ENCODE results near the gene TNS3.
"Not testable (repeated sequence)": the region's sequence is repeated elsewhere in the genome, so short reads cannot be mapped to it uniquely, and the experiment has no call there.

The TNS3 gene

DNA sequence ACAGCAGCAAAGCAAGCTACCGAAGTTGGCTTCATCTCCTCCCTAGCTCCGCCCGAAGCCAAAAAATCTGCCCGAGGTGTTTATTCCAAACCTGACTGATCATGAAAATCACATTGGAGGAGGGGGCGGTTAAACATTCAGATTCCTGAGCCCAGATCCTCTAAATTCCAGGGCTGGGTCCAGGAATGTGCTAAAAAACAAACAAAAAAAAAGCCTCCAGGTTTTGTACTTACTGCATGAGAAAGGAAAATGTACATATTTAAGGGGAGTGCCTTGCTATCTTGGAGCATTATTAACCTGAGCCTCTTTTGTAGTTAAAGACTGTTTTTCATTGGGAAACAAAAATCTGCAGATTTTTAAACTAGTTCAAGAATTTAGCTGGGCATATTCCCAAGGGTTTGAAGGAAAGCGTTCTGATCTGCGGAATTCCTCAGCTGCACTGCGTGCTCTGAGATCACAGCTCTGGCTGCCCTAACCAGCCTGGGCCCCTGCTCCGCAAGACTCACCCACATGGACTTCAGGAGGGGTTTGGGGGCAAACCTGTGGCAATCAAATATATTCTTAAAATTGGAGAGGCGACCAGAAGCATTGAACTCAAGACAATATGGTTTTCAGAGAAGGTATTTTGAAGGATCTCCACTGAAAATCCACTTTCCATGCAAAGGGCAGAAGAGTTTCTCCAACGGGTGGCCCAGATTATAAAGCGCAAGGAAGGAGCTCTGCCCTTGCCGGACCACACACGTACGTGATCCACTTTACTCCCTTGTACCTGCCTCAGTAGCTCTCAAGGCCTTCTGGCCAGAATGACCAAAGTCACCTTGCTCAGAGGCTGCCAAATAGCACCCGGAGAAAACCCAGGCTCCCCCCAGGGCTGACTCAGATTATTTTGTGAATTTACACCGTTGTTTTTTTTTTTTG is 10.0 kb upstream of the TNS3 start:
- H3K4me3 ChIP-seq (ENCODE audit: low read depth, low read length) = no peak overlapping the region
- TF ChIP-seq, protein P1, sequence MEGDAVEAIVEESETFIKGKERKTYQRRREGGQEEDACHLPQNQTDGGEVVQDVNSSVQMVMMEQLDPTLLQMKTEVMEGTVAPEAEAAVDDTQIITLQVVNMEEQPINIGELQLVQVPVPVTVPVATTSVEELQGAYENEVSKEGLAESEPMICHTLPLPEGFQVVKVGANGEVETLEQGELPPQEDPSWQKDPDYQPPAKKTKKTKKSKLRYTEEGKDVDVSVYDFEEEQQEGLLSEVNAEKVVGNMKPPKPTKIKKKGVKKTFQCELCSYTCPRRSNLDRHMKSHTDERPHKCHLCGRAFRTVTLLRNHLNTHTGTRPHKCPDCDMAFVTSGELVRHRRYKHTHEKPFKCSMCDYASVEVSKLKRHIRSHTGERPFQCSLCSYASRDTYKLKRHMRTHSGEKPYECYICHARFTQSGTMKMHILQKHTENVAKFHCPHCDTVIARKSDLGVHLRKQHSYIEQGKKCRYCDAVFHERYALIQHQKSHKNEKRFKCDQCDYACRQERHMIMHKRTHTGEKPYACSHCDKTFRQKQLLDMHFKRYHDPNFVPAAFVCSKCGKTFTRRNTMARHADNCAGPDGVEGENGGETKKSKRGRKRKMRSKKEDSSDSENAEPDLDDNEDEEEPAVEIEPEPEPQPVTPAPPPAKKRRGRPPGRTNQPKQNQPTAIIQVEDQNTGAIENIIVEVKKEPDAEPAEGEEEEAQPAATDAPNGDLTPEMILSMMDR (IDR thresholded peaks at IDR 0.05; ENCODE audit: low read depth, low read length) = no peak

DNA sequence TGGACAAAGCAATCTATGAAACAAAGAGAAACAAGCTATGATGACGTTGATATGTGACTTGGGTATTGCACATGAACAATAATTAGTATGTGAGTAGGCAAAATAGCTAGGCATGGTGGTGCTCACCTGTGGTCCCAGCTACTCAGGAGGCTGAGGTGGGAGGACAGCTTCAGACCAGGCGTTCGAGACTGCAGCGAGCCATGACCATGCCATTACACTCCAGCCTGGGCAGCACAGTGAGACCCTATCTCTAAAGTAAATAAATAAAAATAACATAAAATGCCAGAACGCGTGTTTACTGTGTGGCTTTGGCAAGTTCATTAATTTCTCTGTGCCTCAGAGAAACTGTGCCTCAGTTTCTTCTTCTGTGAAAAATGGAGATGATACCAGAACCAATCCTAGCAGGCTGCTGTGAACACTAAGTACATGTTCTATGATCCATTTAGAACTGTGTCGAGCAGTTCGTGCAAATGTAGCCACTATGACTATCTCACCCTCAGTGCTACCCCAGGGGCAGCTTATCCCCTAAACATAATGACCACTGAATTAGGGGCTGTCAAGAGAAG is 9.3 kb upstream of the TNS3 start:
- TF ChIP-seq, protein P1 (IDR thresholded peaks at IDR 0.05; ENCODE audit: low read depth, low read length) = no peak
- H3K4me3 ChIP-seq (ENCODE audit: low read depth, low read length) = no peak overlapping the region

DNA sequence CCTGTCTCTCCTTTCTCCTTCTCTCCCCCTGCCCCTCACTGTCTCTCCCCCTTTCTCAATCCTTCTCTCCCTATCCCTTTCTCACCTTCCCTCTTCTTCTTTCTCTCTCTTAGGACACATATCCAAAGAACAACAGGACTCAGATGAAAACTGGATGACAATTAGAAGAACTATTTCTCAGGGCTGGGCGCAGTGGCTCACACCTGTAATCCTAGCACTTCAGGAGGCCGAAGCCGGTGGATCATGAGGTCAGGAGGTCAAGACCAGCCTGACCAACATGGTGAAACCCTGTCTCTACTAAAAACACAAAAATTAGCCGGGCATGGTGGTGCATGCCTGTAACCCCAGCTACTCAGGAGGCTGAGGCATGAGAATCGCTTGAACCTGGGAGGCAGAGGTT is 8.3 kb upstream of the TNS3 start:
- H3K4me3 ChIP-seq (ENCODE audit: low read depth, low read length) = not testable (repeated sequence)

DNA sequence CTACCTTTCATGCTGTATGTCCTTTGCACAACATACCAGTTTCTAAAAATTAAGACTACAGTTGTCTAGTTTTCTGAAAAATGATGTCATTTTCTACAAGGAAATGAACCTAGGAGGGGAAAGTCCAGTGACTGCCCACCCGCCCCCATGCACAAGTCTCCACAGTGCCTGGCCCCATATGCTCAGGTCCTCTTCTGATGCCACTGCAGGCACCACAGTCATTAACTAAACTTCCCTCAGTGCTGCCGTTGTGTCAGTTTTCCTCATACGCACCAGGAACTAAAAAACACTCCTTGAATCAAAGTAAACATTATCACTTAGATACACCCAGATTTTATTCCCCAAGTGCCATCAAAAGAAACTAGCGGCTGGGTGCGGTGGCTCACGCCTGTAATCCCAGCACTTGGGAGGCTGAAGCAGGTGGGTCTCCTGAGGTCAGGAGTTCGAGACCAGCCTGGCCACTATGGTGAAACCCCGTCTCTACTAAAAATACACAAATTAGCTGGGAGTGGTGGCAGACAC is 6.9 kb upstream of the TNS3 start:
- TF ChIP-seq, protein P1 (IDR thresholded peaks at IDR 0.05; ENCODE audit: low read depth, low read length) = no peak
- H3K4me3 ChIP-seq (ENCODE audit: low read depth, low read length) = no peak overlapping the region

DNA sequence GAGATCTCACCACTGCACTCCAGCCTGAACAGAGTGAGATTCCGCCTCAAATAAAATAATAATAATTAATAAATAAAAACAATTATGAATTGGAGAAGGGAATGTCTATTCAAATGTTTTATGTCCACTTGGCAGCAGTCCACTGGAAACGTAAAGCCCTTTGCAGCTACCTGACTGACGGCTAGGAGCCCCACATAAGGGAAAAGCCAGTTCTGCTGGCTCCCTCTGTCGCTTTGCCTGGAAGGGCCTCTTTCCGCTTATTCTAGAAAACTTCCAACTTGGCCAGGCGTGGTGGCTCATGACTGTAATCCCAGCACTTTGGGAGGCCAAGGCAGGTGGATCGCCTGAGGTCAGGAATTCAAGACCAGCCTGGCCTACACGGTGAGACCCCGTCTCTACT is 6.1 kb upstream of the TNS3 start:
- TF ChIP-seq, protein P1 (IDR thresholded peaks at IDR 0.05; ENCODE audit: low read depth, low read length) = no peak
- H3K4me3 ChIP-seq (ENCODE audit: low read depth, low read length) = no peak overlapping the region

DNA sequence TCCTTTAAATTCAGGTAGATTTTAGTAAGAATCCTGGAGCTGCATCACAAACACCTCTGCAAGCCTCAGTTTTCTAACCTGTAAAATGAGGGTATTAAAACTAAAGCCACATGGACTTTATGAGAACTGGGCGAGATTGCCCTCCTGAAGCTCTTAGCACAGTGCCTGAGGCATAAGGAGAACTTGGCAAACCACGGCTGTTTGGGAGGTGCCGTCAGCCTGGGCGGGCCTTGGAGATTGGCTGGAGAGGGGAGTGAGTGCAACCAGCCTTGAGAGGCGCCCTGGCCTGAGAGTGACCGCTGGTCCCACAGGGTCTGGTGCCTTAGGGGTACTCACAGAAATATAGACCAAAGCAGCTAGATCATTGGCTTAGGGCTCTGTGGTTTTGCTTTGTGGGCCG is 5.4 kb upstream of the TNS3 start:
- TF ChIP-seq, protein P1 (IDR thresholded peaks at IDR 0.05; ENCODE audit: low read depth, low read length) = no peak
- no peak overlapping the region for H3K4me3 ChIP-seq (ENCODE audit: low read depth, low read length)

DNA sequence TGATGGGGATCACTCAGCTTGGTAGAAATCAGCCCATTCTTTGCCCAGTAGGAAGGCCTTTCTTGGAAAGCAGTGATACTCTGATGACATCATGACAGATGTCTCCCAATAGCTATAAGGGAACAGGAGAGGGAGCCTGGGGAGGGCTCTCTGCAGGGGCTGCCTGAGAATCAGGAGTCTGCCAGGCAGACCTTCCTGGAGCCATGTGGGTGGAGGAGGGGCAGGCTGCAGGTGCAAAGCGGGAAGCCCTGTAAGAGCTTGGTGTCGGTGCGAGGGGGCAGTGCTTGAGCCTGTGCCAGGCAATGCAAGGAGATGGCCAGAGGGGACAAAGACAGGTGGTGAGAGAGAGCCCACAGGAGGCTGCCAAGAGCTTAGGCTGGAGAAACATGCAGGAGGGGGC is 5.0 kb upstream of the TNS3 start:
- no peak overlapping the region for H3K4me3 ChIP-seq (ENCODE audit: low read depth, low read length)
- TF ChIP-seq, protein P1 (IDR thresholded peaks at IDR 0.05; ENCODE audit: low read depth, low read length) = no peak

DNA sequence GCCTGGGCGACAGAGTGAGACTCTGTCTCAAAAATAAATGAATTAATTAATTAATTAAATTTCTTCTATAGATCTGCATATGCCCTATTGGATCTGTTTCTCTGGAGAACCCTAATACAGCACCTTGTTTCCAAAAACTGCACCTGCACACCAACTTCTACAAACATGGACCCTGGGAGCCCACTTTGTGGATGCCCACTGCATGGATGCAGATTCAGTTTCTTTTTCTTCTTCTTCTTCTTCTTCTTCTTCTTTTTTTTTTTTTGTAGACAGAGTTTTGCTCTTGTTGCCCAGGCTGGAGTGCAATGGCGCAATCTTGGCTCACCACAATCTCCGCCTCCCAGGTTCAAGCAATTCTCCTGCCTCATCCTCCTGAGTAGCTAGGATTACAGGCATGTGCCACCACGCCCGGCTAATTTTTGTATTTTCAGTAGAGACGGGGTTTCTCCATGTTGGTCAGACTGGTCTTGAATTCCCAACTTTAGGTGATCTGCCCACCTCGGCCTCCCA is 4.3 kb upstream of the TNS3 start:
- not testable (repeated sequence) for H3K4me3 ChIP-seq (ENCODE audit: low read depth, low read length)

Measured in WI38 (cell line).